Suppressor macrophage (primary cell): ENCODE results near the gene TMEM106C.

Experiments used
- DNase-seq, 4 experiments: peaks; one replicate each; pipeline ENCODE4 v3.0.0-alpha.2; 2020 to 2022

Gene TMEM106C

GRCh38 chr12:47980197-47980596 is 16.8 kb downstream of the TMEM106C start:
- DNase-seq: no peak

GRCh38 chr12:47980779-47981495 is 17.5 kb downstream of the TMEM106C start:
- DNase-seq: no peak

GRCh38 chr12:47981496-47982260 is 18.3 kb downstream of the TMEM106C start:
- DNase-seq: no peak

- no peak for DNase-seq
These were observed 18.9 kb downstream of the TMEM106C start for GRCh38 chr12:47982311-47982710.

GRCh38 chr12:47982770-47983169 is 19.4 kb downstream of the TMEM106C start:
- DNase-seq: no peak

- DNase-seq: no peak
These were observed 20.2 kb downstream of the TMEM106C start for GRCh38 chr12:47983541-47984115.

GRCh38 chr12:47984331-47984801 is 21.0 kb downstream of the TMEM106C start:
- no peak for DNase-seq

GRCh38 chr12:47985596-47986290 is 22.3 kb downstream of the TMEM106C start:
- DNase-seq: no peak

- no peak for DNase-seq
These were observed 22.9 kb downstream of the TMEM106C start for GRCh38 chr12:47986291-47986660.

GRCh38 chr12:47986832-47987231 is 23.4 kb downstream of the TMEM106C start:
- no peak for DNase-seq

GRCh38 chr12:47987411-47988072 is 24.1 kb downstream of the TMEM106C start:
- DNase-seq: no peak

- DNase-seq: no peak
These were observed 25.0 kb downstream of the TMEM106C start for GRCh38 chr12:47988073-47989022.

- no peak for DNase-seq
These were observed 25.6 kb downstream of the TMEM106C start for GRCh38 chr12:47989023-47989417.

GRCh38 chr12:47989666-47990065 is 26.3 kb downstream of the TMEM106C start:
- DNase-seq: no peak

- peak in 1 of 4 experiments; percentile 10 for DNase-seq
These were observed 27.1 kb downstream of the TMEM106C start for GRCh38 chr12:47990351-47991105.

- DNase-seq: no peak
These were observed 28.0 kb downstream of the TMEM106C start for GRCh38 chr12:47991106-47992061.

GRCh38 chr12:47992776-47993175 is 29.4 kb downstream of the TMEM106C start:
- DNase-seq: no peak

GRCh38 chr12:47993491-47993890 is 30.1 kb downstream of the TMEM106C start:
- DNase-seq: no peak

- DNase-seq: no peak
These were observed 32.6 kb downstream of the TMEM106C start for GRCh38 chr12:47995981-47996401.
